Esophagus squamous epithelium (tissue), 4 donors: Measurements from ENCODE around the gene SNAP91.

Experiments used
- CTCF ChIP-seq, 6 experiments: fragments of 450-650 bp in 4 of 6; fragments of 200-600 bp in 2 of 6; sonication (generic) in 2 of 6; IDR thresholded peaks; one replicate each; pipeline ENCODE4 v1.5.1; 2016 to 2019; ENCODE audit warnings: antibody characterized with exemption in 6 of 6, mild to moderate bottlenecking in 4 of 6, moderate library complexity in 4 of 6
- POLR2A ChIP-seq, 4 donors: fragments of 450-650 bp; IDR thresholded peaks; one replicate each; pipeline ENCODE4 v1.6.1; 2017; ENCODE audit warnings: antibody characterized with exemption in 4 of 4, mild to moderate bottlenecking in 4 of 4, moderate library complexity in 3 of 4

GRCh38 chr6:83605517-83605916 lies 103.4 kb downstream of the SNAP91 start:
- no peak for TF ChIP-seq CTCF (IDR thresholded peaks at IDR 0.05)
- no peak for TF ChIP-seq POLR2A (IDR thresholded peaks at IDR 0.05)
